Right cardiac atrium (tissue), 5 donors: ENCODE results near the gene MCM7. TPM values are rescaled to one million over a fixed set of nuclear protein-coding genes. Genes with fewer than 3 reads are reported as not detected.

Source experiments
- ATAC-seq, 2 donors: fragments of 200-7000 bp; cut with Tn5 transposase; one replicate each; pipeline versions ENCODE4 v1.8.0 to v1.9.1; 2020; ENCODE audit warnings: moderate library complexity in 2 of 2, mild to moderate bottlenecking in 1 of 2
- DNase-seq, 3 donors: peaks; one replicate each; pipeline ENCODE4 v3.0.0-alpha.2; 2020
- H3K27ac ChIP-seq: one replicate; pipeline ENCODE4 v1.5.1; 2013; ENCODE audit warnings: mild to moderate bottlenecking, low read length, control low read depth, moderate library complexity
- H3K27me3 ChIP-seq: one replicate; pipeline ENCODE4 v1.6.1; 2013; ENCODE audit not compliant: control insufficient read depth, insufficient read depth
- H3K4me1 ChIP-seq: one replicate; pipeline ENCODE4 v1.6.1; 2013; ENCODE audit warnings: low read length; ENCODE audit not compliant: control insufficient read depth, insufficient read depth
- H3K4me3 ChIP-seq: one replicate; pipeline ENCODE4 v1.5.1; 2013; ENCODE audit warnings: low read length, control low read depth
- H3K9me3 ChIP-seq: one replicate; pipeline ENCODE4 v1.6.1; 2013; ENCODE audit warnings: low read length; ENCODE audit not compliant: control insufficient read depth
- WGBS: extraction: QIAGEN DNeasy Blood & Tissue Kit; methylation state at CpG from one replicate; pipeline ENCODE4 v1.1.7; 2013; 5-methylcytosine and 5-hydroxymethylcytosine counted together
- intact Hi-C, 4 donors: fragments of 100-400 bp; cut with DNase I; formaldehyde crosslinking; loops; one replicate each; pipeline versions ENCODE4 v1.11.0 to v1.14.0; 2022 to 2023
- polyA plus RNA-seq: library from polyadenylated mRNA; stranded (reverse); fragments of 200-250 nt; gene quantifications from one replicate; pipeline ENCODE4 v1.2.3, GENCODE V29; 2013
- total RNA-seq, 4 donors: library from RNA; stranded (reverse); fragmentation: NEBNext Ultra II Directional; extraction: Animal tissue kit (Norgen Biotek cat#: 25700); gene quantifications; one replicate each; pipeline ENCODE4 v1.2.1, GENCODE V29; 2021
- donor health status: healthy with polysubstance abuse.
- donor health status: DM: no; HTN: yes; CAD: no.
- donor health status: DM: no; HTN: no; CAD: no.
- donor health status: DM: no; HTN: yes; CAD: no; lungs with severe emphysema.
- donor health status: DM: yes; HTN: yes; CAD: no.

MCM7 gene
- total and polyA plus RNA-seq, 5 donors, result 14.2 to 26.9 (median 20.0) TPM

- 80% methylated on average over 25 of the region's 25 CpGs for WGBS
- H3K27ac ChIP-seq, result no peak overlapping the region
- H3K4me3 ChIP-seq, result no peak overlapping the region
- intact Hi-C loops, result no loop called here
- peaks cover 3% of the 10 kb centered on the region for H3K4me1 ChIP-seq
- peak in 1 of 3 donors; percentile 42 for DNase-seq
- no peak for ATAC-seq
- H3K9me3 ChIP-seq, result no peaks in the 10 kb centered on the region
- no peaks in the 10 kb centered on the region for H3K27me3 ChIP-seq
Measured at GRCh38 chr7:100107125-100107737, 6.0 kb upstream of the MCM7 start.

DNA sequence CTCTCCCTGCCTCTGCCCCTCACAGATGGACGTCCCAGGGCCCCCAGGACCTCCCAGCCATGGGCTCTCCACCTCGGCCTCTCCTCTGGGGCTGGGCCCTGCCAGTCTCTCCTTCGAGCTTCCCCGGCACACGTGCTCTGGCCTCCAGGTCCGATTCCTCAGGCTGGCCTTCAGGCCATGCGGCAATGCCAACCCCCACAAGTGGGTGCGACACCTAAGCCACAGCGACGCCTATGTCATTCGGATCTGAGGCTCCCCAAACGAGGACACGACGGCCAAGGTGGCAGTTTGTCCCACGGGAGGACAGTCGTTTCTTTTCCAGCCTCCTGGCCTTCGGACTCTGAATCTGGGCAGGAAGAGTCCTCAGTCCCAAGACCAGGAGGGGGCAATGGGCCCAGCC, 5.4 kb upstream of the MCM7 start:
- DNase-seq (peak in 1 of 3 donors; percentile 25), ATAC-seq (no peak)
- intact Hi-C loops, result no loop called here
- Histone ChIP-seq H3K27ac (no peak overlapping the region), H3K4me3 (no peak overlapping the region), H3K27me3 (no peaks in the 10 kb centered on the region), H3K9me3 (no peaks in the 10 kb centered on the region), H3K4me1 (peaks cover 3% of the 10 kb centered on the region)
- 77% methylated on average over 17 of the region's 17 CpGs for WGBS

- Histone ChIP-seq H3K4me3 (no peak overlapping the region), H3K27ac (no peak overlapping the region), H3K27me3 (no peaks in the 10 kb centered on the region), H3K9me3 (no peaks in the 10 kb centered on the region), H3K4me1 (peaks cover 3% of the 10 kb centered on the region)
- no peak for ATAC-seq
- intact Hi-C loops, result no loop called here
- no peak for DNase-seq
- 95% methylated on average over 4 of the region's 4 CpGs for WGBS
Measured at GRCh38 chr7:100105534-100105933, 4.3 kb upstream of the MCM7 start.

DNA sequence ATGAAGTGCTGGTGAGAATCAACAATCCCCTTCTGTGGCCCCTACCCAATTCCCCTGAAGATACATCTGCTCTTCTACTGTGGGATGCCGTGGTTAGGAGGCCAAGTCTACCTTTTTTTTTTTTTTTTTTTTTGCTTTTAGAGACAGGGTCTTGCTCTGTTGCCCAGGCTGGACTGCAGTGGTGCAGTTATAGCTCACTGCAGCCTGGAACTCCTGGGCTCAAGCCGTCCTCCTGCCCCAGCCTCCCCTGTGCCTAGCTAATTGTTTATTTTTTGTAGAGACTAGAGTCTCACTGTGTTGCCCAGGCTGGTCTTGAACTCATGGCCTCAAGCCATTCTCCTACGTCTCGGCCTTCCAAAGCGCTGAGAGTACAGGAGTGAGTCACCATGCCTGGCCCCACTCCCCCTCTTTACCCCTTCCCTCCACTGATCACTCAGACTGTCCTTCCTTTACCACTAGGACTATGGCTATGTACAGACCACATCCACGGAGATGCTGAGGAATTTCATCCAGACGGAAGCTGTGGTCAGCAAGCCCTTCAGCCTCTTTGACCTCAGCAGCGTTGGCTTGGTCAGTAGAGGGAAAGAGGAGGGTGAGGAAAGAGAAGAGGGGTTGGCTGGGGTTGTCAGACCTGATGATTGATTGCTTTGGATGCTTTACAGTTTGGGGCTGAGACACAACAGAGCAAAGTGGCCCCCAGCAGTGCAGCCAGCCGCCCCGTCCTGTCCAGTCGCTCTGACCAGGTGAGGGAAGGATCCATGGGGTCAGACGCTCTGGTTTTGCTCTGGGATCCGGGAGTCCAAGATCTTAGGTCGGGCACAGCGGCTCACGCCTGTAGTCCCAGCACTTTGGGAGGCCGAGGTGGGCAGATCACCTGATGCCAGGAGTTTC, 2.0 kb upstream of the MCM7 start:
- DNase-seq, result no peak
- 84% methylated on average over 17 of the region's 17 CpGs for WGBS

GRCh38 chr7:100100420-100101015, 679 bp downstream of the MCM7 start:
- intact Hi-C loops, result no loop called here
- DNase-seq (peak; percentile 95 to 97 (median 96)), ATAC-seq (peak; percentile 94)
- Histone ChIP-seq H3K9me3 (no peaks in the 10 kb centered on the region), H3K27ac (peak overlapping the region; percentile 40), H3K4me1 (peaks cover 7% of the 10 kb centered on the region), H3K27me3 (no peaks in the 10 kb centered on the region), H3K4me3 (peak overlapping the region; percentile 65)
- WGBS, result under 1% methylated on average over 61 of the region's 61 CpGs

More for the DNA sequence above, 2.0 kb upstream of the MCM7 start:
- H3K9me3 ChIP-seq, result no peaks in the 10 kb centered on the region
- H3K4me3 ChIP-seq, result no peak overlapping the region
- H3K27ac ChIP-seq, result no peak overlapping the region
- intact Hi-C loops, result no loop called here
- ATAC-seq, result no peak
- peaks cover 7% of the 10 kb centered on the region for H3K4me1 ChIP-seq
- H3K27me3 ChIP-seq, result no peaks in the 10 kb centered on the region

DNA sequence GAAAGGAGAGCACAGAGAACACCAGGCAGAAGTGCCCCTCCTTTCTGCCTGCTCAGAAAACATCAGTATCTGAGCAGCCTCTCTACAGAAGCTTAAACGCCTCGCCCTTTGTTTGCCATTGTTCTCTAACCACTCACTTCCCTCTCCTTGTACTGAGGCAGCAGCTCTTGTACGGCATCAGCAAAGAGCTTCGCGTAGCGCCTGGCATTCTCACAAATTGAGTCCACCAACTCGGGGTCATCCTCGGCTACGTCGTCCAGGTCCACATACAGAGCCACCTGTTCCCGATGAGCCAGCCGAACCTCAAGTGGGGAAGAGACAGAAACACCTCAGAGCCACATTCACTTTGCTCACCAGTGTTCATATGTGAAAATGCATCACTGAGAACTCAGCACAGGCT, 1.7 kb downstream of the MCM7 start:
- intact Hi-C loops, result no loop called here
- ATAC-seq (no peak), DNase-seq (no peak)
- Histone ChIP-seq H3K9me3 (no peaks in the 10 kb centered on the region), H3K4me3 (no peak overlapping the region), H3K27me3 (no peaks in the 10 kb centered on the region), H3K27ac (no peak overlapping the region), H3K4me1 (peaks cover 7% of the 10 kb centered on the region)
- WGBS, result 64% methylated on average over 12 of the region's 12 CpGs

- ATAC-seq, result no peak
- 86% methylated on average over 10 of the region's 10 CpGs for WGBS
- intact Hi-C loops, result no loop called here
- no peak for DNase-seq
- Histone ChIP-seq H3K9me3 (no peaks in the 10 kb centered on the region), H3K4me3 (no peak overlapping the region), H3K27me3 (no peaks in the 10 kb centered on the region), H3K4me1 (peaks cover 7% of the 10 kb centered on the region), H3K27ac (no peak overlapping the region)
Measured at GRCh38 chr7:100098913-100099312, 2.3 kb downstream of the MCM7 start.

DNA sequence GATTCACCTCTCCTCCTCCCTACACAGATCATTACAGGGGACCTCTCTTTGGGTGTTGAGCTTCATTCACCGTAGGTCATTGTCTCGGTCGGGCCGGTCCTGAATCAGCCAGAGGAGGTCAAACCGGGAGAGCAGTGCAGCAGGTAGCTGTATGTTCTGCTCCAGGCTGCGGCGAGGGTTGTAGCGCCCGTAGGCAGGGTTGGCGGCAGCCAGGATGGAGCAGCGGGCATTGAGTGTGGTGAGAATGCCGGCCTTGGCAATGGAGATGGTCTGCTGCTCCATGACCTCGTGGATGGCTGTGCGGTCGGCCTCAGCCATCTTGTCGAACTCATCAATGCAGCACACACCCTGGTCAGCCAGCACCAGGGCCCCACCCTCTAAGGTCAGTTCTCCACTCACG, 5.5 kb downstream of the MCM7 start:
- DNase-seq, result peak in 1 of 3 donors; percentile 35
- H3K27me3 ChIP-seq, result no peaks in the 10 kb centered on the region
- intact Hi-C loops, result no loop called here
- no peaks in the 10 kb centered on the region for H3K9me3 ChIP-seq
- H3K27ac ChIP-seq, result no peak overlapping the region
- no peak for ATAC-seq
- peaks cover 3% of the 10 kb centered on the region for H3K4me1 ChIP-seq
- WGBS, result 90% methylated on average over 17 of the region's 17 CpGs
- H3K4me3 ChIP-seq, result no peak overlapping the region

DNA sequence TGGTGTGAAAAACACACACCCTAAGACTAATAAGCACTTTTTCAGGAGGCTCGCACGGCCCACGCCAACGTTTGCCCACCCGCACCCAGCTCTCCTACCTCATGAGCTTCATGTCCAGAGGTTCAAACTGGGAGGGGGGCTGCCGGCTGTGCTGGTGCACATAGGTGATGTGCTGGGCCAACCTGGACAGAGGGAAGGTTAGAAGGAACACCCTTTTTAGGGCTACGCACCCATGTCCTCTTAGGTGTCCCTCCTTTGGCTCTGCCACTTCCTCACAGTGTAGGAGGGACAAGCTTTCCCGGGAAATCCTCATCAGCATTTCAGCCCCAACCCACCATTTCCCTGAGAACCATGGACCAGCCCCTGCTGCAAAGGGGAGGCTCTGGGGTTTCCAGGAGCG, 5.9 kb downstream of the MCM7 start:
- WGBS, result 81% methylated on average over 9 of the region's 9 CpGs
- Histone ChIP-seq H3K4me1 (peaks cover 3% of the 10 kb centered on the region), H3K9me3 (no peaks in the 10 kb centered on the region), H3K4me3 (no peak overlapping the region), H3K27ac (no peak overlapping the region), H3K27me3 (no peaks in the 10 kb centered on the region)
- intact Hi-C loops, result no loop called here
- no peak for ATAC-seq
- DNase-seq, result peak in 1 of 3 donors; percentile 62

- intact Hi-C loops, result no loop called here
- DNase-seq, result no peak
- peak in 1 of 2 donors; percentile 5 for ATAC-seq
- H3K9me3 ChIP-seq, result no peaks in the 10 kb centered on the region
- no peak overlapping the region for H3K27ac ChIP-seq
- 76% methylated on average over 16 of the region's 16 CpGs for WGBS
- H3K4me3 ChIP-seq, result no peak overlapping the region
- peaks cover 3% of the 10 kb centered on the region for H3K4me1 ChIP-seq
- no peaks in the 10 kb centered on the region for H3K27me3 ChIP-seq
Measured at GRCh38 chr7:100093925-100094486, 7.2 kb downstream of the MCM7 start.

- intact Hi-C loops, result no loop called here
- no peaks in the 10 kb centered on the region for H3K9me3 ChIP-seq
- DNase-seq, result no peak
- no peaks in the 10 kb centered on the region for H3K27me3 ChIP-seq
- H3K4me3 ChIP-seq, result no peak overlapping the region
- ATAC-seq, result no peak
- 41% methylated on average over 13 of the region's 13 CpGs for WGBS
- peaks cover 3% of the 10 kb centered on the region for H3K4me1 ChIP-seq
- H3K27ac ChIP-seq, result no peak overlapping the region
Measured at GRCh38 chr7:100093498-100093897, 7.7 kb downstream of the MCM7 start.
